ENCODE measurements around the gene EFR3B.

EFR3B gene

GRCh38 chr2:25204190-25204838 lies 162.4 kb downstream of the EFR3B start:
- peaks cover 3% of the 10 kb centered on the region for H3F3A ChIP-seq (ENCODE audit: control insufficient read depth, insufficient read depth)
- H3K27me3 ChIP-seq (ENCODE audit: control insufficient read depth, low read length) = peaks cover 52% of the 10 kb centered on the region
- H3K9me2 ChIP-seq (replicated peaks; ENCODE audit: control insufficient read depth, low read length) = no peaks in the 10 kb centered on the region
- no peak overlapping the region for H3K4me3 ChIP-seq (ENCODE audit: low read length)
- H3K36me3 ChIP-seq (ENCODE audit: control insufficient read depth, low read length) = no peaks in the 10 kb centered on the region
- H3K79me2 ChIP-seq (ENCODE audit: control insufficient read depth, low read length) = no peaks in the 10 kb centered on the region
- peaks cover 4% of the 10 kb centered on the region; the same call in 1 of the 2 replicates for H4K20me1 ChIP-seq (ENCODE audit: control insufficient read depth, insufficient read depth, low read depth, low read length)
- H3K27ac ChIP-seq (ENCODE audit: low read depth, low read length) = no peak overlapping the region
- peaks cover 38% of the 10 kb centered on the region for H3K4me1 ChIP-seq (ENCODE audit: control insufficient read depth, low read length)
- H3K4me2 ChIP-seq (ENCODE audit: low read length) = peak overlapping the region; percentile 36; the same call in 1 of the 2 replicates
- H3K9me3 ChIP-seq (ENCODE audit: control insufficient read depth, insufficient read depth, low read length) = no peaks in the 10 kb centered on the region
- no peak for TF ChIP-seq EZH2phosphoT487 (IDR thresholded peaks at IDR 0.05; ENCODE audit: borderline replicate concordance, low read length)
- TF ChIP-seq, protein P1, sequence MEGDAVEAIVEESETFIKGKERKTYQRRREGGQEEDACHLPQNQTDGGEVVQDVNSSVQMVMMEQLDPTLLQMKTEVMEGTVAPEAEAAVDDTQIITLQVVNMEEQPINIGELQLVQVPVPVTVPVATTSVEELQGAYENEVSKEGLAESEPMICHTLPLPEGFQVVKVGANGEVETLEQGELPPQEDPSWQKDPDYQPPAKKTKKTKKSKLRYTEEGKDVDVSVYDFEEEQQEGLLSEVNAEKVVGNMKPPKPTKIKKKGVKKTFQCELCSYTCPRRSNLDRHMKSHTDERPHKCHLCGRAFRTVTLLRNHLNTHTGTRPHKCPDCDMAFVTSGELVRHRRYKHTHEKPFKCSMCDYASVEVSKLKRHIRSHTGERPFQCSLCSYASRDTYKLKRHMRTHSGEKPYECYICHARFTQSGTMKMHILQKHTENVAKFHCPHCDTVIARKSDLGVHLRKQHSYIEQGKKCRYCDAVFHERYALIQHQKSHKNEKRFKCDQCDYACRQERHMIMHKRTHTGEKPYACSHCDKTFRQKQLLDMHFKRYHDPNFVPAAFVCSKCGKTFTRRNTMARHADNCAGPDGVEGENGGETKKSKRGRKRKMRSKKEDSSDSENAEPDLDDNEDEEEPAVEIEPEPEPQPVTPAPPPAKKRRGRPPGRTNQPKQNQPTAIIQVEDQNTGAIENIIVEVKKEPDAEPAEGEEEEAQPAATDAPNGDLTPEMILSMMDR (IDR thresholded peaks at IDR 0.05; ENCODE audit: low read depth, low read length, poor library complexity, severe bottlenecking) = no peak

DNA sequence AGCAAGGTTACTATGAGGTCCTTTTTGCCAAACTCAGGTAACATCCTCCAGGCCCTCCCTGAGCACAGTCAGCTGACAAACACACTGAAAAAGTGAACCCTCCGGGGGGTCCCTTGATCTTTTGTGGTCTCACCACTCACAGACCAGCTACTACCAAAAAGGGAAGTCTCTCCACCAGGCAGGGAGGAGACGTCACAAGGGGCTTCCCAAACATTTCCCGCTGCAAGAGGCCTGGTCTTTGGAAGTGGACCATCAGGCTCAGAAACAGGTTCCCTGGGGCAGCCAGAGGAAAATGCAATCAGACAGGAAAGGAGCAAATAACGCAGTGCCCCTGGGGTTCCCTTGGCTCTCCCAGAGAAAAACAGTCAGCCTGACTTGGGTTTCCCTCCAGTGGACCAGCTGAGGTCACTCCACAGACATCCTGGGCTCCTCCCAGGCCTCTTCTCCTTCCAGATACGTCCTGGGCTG lies 165.2 kb downstream of the EFR3B start:
- Histone ChIP-seq H3K9me2 (replicated peaks; ENCODE audit: control insufficient read depth, low read length) (no peaks in the 10 kb centered on the region), H3K4me2 (ENCODE audit: low read length) (no peak overlapping the region), H3K79me2 (ENCODE audit: control insufficient read depth, low read length) (no peaks in the 10 kb centered on the region), H3K36me3 (ENCODE audit: control insufficient read depth, low read length) (no peaks in the 10 kb centered on the region), H3K4me3 (ENCODE audit: low read length) (no peak overlapping the region), H3K9me3 (ENCODE audit: control insufficient read depth, insufficient read depth, low read length) (no peaks in the 10 kb centered on the region), H3K4me1 (ENCODE audit: control insufficient read depth, low read length) (peaks cover 61% of the 10 kb centered on the region), H3K27me3 (ENCODE audit: control insufficient read depth, low read length) (peaks cover 43% of the 10 kb centered on the region), H3F3A (ENCODE audit: control insufficient read depth, insufficient read depth) (peaks cover 14% of the 10 kb centered on the region), H4K20me1 (ENCODE audit: control insufficient read depth, insufficient read depth, low read depth, low read length) (peaks cover under 1% of the 10 kb centered on the region; the same call in 1 of the 2 replicates), H3K27ac (ENCODE audit: low read depth, low read length) (no peak overlapping the region)
- no peak for TF ChIP-seq EZH2phosphoT487 (IDR thresholded peaks at IDR 0.05; ENCODE audit: borderline replicate concordance, low read length)
- TF ChIP-seq, protein P1 (IDR thresholded peaks at IDR 0.05; ENCODE audit: low read depth, low read length, poor library complexity, severe bottlenecking) = no peak
